ENCODE measurements around the gene LHFPL2.

Gene LHFPL2

DNA sequence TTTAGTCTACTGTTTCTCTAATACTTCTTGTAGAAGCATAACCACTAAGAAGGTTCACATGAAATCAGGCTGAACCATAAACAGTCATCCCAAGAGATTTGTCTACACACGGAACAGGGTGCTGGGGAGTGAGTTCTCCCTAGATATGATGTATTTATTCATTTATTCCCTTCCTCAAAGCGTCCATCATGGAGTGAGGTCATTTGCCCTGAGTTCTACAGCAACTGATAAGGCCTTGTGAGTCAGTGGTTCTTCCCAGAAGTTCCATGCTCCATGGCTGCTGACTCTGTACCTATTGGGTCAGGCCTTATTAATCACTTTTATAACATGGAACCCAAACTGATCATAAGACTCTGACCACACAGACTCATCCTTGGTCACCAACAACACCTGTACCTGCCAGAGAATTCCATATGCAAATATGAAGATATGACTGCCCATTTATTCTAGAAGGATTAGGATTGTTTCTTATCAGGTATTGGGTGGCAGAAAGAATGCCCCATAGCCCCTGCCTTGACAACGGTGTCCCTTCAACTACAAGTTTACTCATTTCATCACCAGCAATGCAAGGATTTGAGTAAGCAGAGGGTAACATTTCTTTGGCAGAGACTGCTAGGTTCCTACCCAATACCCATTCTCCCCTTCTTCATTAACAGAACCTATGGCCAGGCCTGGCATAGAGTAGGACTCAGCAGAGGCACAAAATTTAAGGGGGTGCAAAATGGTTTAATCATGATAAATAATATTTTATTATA, 118.1 kb downstream of the LHFPL2 start:
- Histone ChIP-seq H3K27me3 (ENCODE audit: control insufficient read depth, insufficient read depth, low read length, poor library complexity, severe bottlenecking) (no peaks in the 10 kb centered on the region), H3K4me1 (ENCODE audit: control insufficient read depth, insufficient read depth, low read length) (peaks cover 6% of the 10 kb centered on the region), H3K36me3 (ENCODE audit: control insufficient read depth, insufficient read depth, low read length) (no peaks in the 10 kb centered on the region), H3K27ac (ENCODE audit: insufficient read depth, low read depth, low read length, poor library complexity, severe bottlenecking) (no peak overlapping the region), H3K9me3 (ENCODE audit: control insufficient read depth, low read length) (no peaks in the 10 kb centered on the region), H3K4me3 (ENCODE audit: insufficient read depth, low read depth, low read length) (no peak overlapping the region)
- WGBS, 2 experiments = 69 to 76% methylated on average over 2 to 3 of the region's 3 CpGs

DNA sequence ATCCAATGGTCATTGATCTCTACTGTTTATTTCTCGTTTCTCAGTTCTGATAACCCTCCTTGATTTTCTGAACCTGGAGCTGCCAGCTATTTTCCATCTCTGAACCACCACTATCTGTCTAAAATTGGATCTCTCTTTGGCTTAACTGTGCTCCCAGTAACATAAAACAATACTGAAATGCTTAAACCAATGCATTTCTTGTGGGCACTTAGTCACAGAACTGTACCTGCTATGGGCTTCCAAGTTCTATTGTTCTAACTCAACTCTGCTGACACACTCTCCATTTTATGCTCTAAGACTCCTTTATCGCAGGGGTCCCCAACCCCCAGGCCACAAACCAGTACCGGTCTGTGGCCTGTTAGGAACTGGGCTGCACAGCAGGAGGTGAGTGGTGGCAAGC, 120.6 kb downstream of the LHFPL2 start:
- WGBS, 2 experiments = 87 to 88% methylated on average over 3 of the region's 3 CpGs
- peaks cover 6% of the 10 kb centered on the region for H3K4me1 ChIP-seq (ENCODE audit: control insufficient read depth, insufficient read depth, low read length)
- H3K27ac ChIP-seq (ENCODE audit: insufficient read depth, low read depth, low read length, poor library complexity, severe bottlenecking) = no peak overlapping the region

DNA sequence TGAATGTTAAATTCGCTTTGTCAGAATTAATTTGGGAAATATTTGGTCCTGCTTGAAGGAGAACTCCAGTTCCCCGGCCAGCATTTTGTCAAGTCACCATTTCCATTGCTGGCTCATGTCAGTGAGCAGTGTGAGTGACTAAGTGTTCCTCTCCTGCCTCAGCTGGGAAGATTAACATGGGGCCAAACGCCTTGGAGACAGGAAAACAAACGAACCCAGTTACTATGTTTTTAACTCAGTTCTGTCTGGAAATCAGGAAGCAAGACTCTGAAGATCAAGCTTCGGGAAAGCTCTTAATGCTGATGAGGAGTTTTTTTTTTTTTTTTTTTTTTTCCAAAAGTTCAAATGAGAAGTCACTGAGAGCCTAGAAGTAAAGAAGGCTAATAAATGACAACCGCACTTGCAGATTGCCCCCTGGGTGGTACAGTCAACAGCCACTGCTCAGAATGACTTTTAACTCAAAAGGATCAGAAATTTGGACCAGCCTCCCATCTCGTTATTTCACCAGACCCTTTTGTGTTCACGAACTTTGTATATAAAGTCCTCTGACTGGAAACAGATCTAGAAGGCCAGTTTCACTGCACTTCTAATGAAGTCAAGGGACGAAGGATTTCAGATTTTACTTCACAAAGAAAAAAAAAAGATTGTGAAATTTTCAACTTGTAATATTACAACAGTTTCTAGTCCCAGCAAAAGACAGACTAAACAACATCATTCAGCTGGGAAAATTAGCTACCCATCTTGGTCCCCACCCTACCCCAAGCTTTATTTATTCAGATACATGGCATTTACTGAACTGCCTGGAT, 121.3 kb downstream of the LHFPL2 start:
- Histone ChIP-seq H3K27me3 (ENCODE audit: control insufficient read depth, insufficient read depth, low read length, poor library complexity, severe bottlenecking) (no peaks in the 10 kb centered on the region), H3K9me3 (ENCODE audit: control insufficient read depth, low read length) (no peaks in the 10 kb centered on the region), H3K27ac (ENCODE audit: insufficient read depth, low read depth, low read length, poor library complexity, severe bottlenecking) (peak overlapping the region; percentile 33), H3K4me3 (ENCODE audit: insufficient read depth, low read depth, low read length) (no peak overlapping the region), H3K4me1 (ENCODE audit: control insufficient read depth, insufficient read depth, low read length) (peaks cover 6% of the 10 kb centered on the region), H3K36me3 (ENCODE audit: control insufficient read depth, insufficient read depth, low read length) (no peaks in the 10 kb centered on the region)
- 67 to 71% methylated on average over 9 of the region's 9 CpGs for WGBS, 2 experiments

More for the DNA sequence above, 120.6 kb downstream of the LHFPL2 start:
- Histone ChIP-seq H3K36me3 (ENCODE audit: control insufficient read depth, insufficient read depth, low read length) (no peaks in the 10 kb centered on the region), H3K4me3 (ENCODE audit: insufficient read depth, low read depth, low read length) (no peak overlapping the region), H3K27me3 (ENCODE audit: control insufficient read depth, insufficient read depth, low read length, poor library complexity, severe bottlenecking) (no peaks in the 10 kb centered on the region), H3K9me3 (ENCODE audit: control insufficient read depth, low read length) (no peaks in the 10 kb centered on the region)

DNA sequence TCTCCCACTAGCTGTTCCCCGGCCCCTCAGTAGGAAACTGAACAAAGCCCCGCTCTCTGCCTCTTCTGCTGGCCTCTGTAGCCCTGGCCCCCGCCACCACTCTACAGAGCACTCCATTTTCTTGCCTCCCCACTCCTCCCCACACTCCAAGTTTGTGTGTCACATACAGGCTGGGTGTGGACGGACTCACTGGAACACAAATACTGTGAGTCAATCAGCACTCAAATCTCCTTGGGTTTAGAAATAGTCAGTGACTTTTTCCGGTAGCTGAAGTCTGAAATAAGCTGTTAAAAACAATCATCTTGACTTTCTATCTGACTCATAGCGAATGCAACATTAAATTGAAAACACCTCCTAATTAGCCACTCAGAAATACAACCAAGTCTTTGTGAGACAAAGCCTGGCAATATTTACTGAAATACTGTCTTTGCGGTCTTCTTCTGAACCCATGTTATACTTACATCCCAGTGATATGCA, 122.5 kb downstream of the LHFPL2 start:
- 93 to 95% methylated on average over 7 of the region's 7 CpGs for WGBS, 2 experiments
- Histone ChIP-seq H3K9me3 (ENCODE audit: control insufficient read depth, low read length) (no peaks in the 10 kb centered on the region), H3K27me3 (ENCODE audit: control insufficient read depth, insufficient read depth, low read length, poor library complexity, severe bottlenecking) (no peaks in the 10 kb centered on the region), H3K4me3 (ENCODE audit: insufficient read depth, low read depth, low read length) (no peak overlapping the region), H3K36me3 (ENCODE audit: control insufficient read depth, insufficient read depth, low read length) (no peaks in the 10 kb centered on the region), H3K27ac (ENCODE audit: insufficient read depth, low read depth, low read length, poor library complexity, severe bottlenecking) (no peak overlapping the region), H3K4me1 (ENCODE audit: control insufficient read depth, insufficient read depth, low read length) (peaks cover 6% of the 10 kb centered on the region)

DNA sequence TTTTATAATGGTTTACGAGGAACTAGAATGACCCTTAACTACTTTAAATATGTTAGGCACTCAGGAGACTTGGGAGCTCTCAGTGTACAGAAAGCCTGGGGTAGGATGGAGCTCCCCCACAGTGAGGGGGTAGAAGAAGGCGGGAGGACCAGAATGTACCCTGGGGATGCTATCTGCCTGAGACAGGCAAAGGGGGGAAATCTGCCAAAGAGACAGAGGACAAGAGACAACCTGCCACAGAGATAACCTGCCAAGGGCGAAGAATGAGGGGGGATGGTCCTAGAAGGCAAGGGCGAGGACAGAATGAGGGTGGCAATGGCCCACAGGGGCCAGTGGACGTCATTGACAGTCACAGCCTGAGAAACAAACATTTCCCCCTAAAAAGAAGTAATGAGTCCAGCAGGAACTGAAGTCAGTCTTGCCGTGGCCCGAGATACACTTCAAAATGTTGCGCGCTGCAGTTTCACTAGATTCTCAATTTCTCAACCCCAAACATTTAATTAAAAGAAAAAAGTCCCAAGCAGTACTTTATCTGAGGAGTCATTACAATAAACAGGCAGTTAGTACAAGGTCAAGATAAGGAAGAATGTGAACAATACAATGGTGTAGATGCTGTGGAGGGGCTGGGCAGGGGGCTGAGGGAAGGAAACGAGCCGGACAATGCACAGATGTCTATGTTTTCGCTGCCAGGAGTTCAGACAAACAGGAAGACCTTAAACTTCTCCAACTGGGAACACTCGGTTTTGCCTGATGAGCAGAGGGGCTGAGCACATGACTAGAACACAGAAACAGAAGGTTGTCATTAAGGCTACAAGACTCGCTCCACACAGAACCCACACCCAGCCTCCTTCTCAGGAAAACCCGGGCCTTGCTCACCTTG, 125.0 kb downstream of the LHFPL2 start:
- Histone ChIP-seq H3K4me3 (ENCODE audit: insufficient read depth, low read depth, low read length) (no peak overlapping the region), H3K27me3 (ENCODE audit: control insufficient read depth, insufficient read depth, low read length, poor library complexity, severe bottlenecking) (no peaks in the 10 kb centered on the region), H3K9me3 (ENCODE audit: control insufficient read depth, low read length) (no peaks in the 10 kb centered on the region), H3K36me3 (ENCODE audit: control insufficient read depth, insufficient read depth, low read length) (no peaks in the 10 kb centered on the region), H3K27ac (ENCODE audit: insufficient read depth, low read depth, low read length, poor library complexity, severe bottlenecking) (no peak overlapping the region), H3K4me1 (ENCODE audit: control insufficient read depth, insufficient read depth, low read length) (peaks cover 6% of the 10 kb centered on the region)
- 92 to 94% methylated on average over 15 of the region's 15 CpGs for WGBS, 2 experiments

DNA sequence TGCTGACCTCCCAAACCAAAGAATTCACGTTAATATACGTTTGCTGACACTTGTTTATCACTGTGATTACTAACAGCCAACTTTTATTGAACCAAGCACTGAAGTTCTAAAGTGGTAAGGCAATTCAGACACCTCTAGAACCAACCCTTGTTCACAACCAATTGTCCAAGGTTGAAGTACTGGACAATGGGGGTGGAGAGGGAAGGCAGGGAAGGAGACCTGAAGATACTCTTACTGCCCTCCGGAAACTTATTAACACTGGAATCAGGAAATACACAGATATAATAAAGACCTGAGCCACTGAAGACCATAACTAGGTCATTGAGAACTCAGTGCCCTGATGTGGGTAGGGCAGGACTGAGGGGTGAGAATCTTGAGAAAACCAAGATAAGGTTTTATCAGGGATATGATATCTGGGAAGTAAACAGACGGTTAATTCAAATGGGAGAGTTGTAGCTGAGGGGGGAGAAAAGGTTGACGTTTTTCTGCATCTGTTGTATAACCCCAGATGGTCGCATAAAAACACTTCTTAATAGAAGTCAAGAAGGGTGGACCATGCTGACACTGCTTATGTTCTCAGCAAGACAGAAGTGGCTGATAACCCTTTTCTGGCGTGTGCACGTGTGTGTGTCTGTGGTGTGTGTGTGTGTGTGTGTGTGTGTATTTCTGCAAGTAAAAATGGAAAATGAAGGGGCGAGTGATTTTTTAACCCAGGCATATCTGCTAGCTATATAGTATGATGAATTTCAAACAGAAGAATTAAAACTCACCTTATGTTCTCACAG, 125.9 kb downstream of the LHFPL2 start:
- H3K9me3 ChIP-seq (ENCODE audit: control insufficient read depth, low read length) = no peaks in the 10 kb centered on the region

DNA sequence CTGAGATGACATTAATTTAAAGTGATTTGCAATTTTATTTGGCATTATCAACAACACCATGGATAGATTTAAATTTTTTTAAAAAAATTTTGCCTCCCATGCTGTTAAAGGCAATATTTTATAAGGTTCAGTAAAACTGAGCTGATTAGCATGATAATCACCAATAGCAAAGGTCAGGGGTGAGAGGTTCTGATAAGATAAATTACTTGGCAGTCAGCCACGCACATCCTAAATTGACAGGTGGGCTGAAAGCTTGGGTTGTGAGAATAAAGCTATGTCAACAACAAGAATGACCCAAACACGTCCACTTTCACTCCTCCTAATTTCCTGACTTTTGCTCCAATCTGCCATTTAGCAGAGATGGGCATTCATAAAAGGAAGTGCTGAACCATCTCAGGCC, 127.1 kb downstream of the LHFPL2 start:
- Histone ChIP-seq H3K36me3 (ENCODE audit: control insufficient read depth, insufficient read depth, low read length) (no peaks in the 10 kb centered on the region), H3K9me3 (ENCODE audit: control insufficient read depth, low read length) (no peaks in the 10 kb centered on the region), H3K4me3 (ENCODE audit: insufficient read depth, low read depth, low read length) (no peak overlapping the region), H3K27ac (ENCODE audit: insufficient read depth, low read depth, low read length, poor library complexity, severe bottlenecking) (no peak overlapping the region), H3K4me1 (ENCODE audit: control insufficient read depth, insufficient read depth, low read length) (no peaks in the 10 kb centered on the region), H3K27me3 (ENCODE audit: control insufficient read depth, insufficient read depth, low read length, poor library complexity, severe bottlenecking) (no peaks in the 10 kb centered on the region)
- WGBS, 2 experiments = 75 to 78% methylated on average over 1 to 2 of the region's 2 CpGs

More for the DNA sequence above, 125.9 kb downstream of the LHFPL2 start:
- no peaks in the 10 kb centered on the region for H3K36me3 ChIP-seq (ENCODE audit: control insufficient read depth, insufficient read depth, low read length)
- H3K4me1 ChIP-seq (ENCODE audit: control insufficient read depth, insufficient read depth, low read length) = peaks cover 6% of the 10 kb centered on the region
- WGBS, 2 experiments = 94 to 95% methylated on average over 7 to 8 of the region's 9 CpGs
- no peak overlapping the region for H3K4me3 ChIP-seq (ENCODE audit: insufficient read depth, low read depth, low read length)
- no peaks in the 10 kb centered on the region for H3K27me3 ChIP-seq (ENCODE audit: control insufficient read depth, insufficient read depth, low read length, poor library complexity, severe bottlenecking)
- H3K27ac ChIP-seq (ENCODE audit: insufficient read depth, low read depth, low read length, poor library complexity, severe bottlenecking) = no peak overlapping the region

DNA sequence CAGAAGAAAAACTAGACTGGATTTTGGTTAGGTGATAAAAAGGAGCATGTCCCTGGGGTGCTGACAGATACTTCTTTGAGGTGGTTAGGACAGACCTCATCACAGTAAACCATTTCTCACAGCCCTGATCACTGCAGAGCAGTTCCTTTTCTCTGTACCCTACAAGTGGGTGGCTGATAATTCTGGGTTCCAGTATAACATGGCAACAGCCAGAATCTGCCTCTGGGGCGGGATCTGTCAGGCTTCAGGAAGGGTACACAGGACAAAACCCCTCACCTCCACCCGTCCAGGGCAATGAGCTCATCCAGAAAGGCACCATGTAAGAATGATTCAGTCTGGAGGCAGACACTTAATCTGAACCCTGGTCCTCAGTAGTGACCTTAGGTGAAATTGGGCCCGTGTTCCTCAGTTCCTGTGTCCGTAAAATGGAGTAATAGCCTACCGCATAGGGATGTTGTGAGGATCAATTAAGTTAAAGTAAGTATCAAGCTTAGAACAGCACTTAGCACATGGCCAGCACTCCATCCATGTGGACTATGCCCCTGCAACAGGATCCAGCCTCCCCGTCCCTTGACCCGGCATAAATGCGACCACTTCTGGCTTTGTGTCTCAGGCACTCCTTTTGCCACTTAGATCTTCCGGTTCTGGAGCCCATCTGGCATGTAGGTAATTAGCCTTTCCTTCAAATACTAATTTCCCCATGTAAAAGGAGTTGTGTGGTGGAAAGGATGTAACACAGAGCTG, 129.2 kb downstream of the LHFPL2 start:
- Histone ChIP-seq H3K27ac (ENCODE audit: insufficient read depth, low read depth, low read length, poor library complexity, severe bottlenecking) (no peak overlapping the region), H3K27me3 (ENCODE audit: control insufficient read depth, insufficient read depth, low read length, poor library complexity, severe bottlenecking) (no peaks in the 10 kb centered on the region), H3K36me3 (ENCODE audit: control insufficient read depth, insufficient read depth, low read length) (no peaks in the 10 kb centered on the region), H3K4me1 (ENCODE audit: control insufficient read depth, insufficient read depth, low read length) (no peaks in the 10 kb centered on the region), H3K4me3 (ENCODE audit: insufficient read depth, low read depth, low read length) (no peak overlapping the region), H3K9me3 (ENCODE audit: control insufficient read depth, low read length) (no peaks in the 10 kb centered on the region)
- WGBS, 2 experiments = 92 to 95% methylated on average over 9 of the region's 9 CpGs
